Eye (tissue), 1 donor: ENCODE data around the gene LRRC15.

ENCODE experiments used
- DNase-seq: peaks from one replicate; pipeline ENCODE4 v3.0.0-alpha.2; 2015

Gene LRRC15

DNA sequence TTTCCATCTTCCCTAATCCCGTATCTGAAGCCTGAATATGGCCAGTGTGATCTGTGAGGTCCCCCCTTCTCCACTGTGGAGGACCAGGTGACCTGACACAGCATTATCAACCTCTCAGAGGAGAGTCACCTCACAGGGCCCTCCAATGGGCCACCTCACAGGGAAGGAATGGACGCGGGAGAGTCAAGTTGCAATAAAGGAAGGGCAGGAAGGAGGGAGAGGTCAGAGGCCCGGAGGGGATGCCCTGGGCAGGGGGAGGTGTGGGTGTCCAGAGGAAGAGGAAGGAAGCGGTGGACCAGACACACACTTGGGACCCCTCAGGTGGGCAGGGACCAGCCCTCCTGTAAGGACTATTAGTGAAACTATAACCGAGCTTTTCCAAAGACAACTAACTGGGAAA is 14.6 kb upstream of the LRRC15 start:
- no peak for DNase-seq

- DNase-seq, result no peak
Measured at GRCh38 chr3:194383276-194383940, 13.9 kb upstream of the LRRC15 start.

GRCh38 chr3:194382892-194383223 is 13.3 kb upstream of the LRRC15 start:
- no peak for DNase-seq

DNA sequence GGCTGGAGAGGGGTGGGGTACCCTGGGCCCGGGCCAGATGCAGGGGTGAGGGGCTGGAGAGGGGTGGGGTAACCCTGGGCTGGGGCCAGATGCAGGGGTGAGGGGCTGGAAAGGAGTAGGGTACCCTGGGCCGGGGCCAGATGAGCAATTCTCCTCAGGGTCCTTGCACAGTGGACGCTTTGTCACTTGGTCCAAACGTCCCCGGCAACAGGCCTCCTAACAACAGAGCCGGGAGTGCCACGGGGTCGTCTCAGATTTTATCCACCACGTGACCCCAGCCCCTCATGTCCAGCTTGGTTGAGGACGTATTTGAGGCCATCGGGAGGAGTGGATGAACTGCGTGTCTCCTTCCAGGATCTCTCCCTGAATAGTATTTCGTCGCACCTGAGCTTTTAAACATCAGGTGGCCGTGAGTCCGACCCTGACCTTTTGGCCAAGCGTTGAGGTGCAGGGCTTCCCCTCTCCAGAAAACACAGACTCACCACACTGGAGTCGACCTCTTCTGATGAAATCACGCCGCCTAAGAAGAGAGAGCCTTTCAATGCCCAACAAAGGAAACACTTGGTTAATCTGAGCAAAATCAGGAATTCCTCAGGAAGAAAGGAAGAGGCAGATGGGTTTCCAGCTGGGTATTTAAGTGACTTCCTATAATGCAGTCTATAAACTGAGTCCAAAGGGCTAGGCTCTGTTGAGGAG is 12.8 kb upstream of the LRRC15 start:
- no peak for DNase-seq

DNA sequence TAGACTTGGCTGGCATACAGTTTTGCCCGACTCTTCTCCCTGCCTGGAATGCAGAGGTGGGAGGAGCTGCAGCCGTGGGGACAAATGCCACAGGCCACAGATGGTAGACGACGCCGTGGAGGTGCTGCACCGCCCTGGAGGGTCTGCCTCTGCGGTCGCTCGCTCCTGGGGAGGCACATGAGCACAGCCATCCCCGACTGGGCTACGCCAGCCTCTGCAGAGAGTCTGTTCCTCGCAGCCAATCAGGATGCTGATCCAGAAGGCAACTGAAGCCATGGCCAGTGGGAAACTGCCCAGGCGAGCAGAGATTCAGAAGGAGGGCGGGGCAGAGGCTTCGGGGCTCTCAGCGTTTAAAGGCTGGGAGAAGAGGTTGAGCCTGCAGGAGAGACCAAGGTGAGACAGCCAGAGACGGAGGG is 11.9 kb upstream of the LRRC15 start:
- no peak for DNase-seq

GRCh38 chr3:194380326-194380725 is 10.8 kb upstream of the LRRC15 start:
- DNase-seq, result no peak

GRCh38 chr3:194379651-194380050 is 10.1 kb upstream of the LRRC15 start:
- DNase-seq, result peak; percentile 29

DNA sequence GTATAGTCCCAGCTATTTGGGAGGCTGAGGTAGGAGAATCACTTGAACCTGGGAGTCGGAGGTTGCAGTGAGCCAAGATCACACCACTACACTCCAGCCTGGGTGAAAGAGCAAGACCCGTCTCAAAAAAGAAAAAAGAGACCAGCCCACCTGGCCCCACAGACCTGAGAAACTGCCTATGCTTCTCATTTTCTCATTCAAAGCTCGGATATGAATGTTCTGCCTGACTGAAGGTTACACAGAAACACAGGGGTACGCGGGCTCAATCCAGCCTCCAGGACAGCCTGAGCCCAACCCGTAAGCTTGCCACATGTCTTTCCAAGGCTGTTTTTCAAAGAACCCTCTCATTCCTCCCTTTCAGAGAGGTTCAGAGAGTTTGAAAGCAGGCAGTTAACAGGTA is 9.7 kb upstream of the LRRC15 start:
- DNase-seq, result no peak

DNA sequence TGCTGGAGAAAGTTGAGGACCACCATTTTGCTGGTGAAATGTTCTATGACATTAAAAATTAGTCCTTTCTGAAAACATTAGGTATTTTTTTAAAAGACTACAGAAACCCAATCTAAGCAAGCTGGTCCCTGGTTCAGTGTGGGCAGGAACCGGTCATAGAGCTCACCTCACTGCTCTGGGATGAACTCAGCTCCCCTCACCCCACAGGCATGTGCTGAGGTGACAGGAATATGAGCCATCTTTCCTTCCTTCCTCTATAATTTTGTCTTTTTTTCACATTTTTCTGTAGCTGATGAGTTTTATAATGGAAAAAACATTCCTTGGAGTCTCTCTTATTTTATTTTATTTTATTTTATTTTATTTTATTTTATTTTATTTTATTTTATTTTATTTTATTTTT is 8.2 kb upstream of the LRRC15 start:
- DNase-seq, result no peak

GRCh38 chr3:194376241-194376560 is 6.7 kb upstream of the LRRC15 start:
- DNase-seq, result no peak

DNA sequence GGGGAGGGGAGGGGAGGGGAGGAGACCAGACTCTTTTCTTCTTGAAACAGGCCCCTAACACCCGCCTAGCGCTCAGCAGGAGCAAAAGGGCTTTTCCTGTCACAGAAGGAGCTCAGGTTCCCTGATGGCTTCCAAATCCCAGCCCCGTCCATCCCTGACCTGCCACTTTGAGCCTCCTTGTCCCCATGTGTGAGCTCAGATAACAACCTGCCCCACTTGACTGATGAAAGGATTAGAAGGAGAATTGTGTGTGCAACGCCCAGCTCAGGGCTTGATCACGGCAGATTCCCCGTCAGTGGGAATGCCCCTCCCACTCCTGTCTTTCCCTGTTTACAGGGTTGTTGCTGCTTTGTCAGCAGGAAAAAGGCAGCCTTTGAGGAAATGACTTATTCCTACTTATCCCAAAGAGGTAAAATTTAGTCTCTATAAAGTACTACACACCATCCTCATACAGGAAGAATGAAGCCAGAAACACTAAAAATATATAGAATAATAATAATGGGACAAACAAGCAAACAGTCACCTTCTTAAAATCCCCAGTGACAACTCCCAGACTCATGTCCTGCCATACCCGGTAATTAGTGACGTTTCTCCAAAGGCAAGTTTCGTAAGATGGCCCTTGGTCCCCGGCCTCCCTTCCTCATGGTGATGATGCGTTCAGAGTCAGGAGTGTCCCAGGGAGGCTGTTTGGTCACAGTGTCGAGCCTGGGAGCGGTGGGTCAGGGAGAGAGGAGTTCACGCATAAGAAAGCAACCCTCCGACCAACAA is 6.1 kb upstream of the LRRC15 start:
- DNase-seq, result peak; percentile 34

DNA sequence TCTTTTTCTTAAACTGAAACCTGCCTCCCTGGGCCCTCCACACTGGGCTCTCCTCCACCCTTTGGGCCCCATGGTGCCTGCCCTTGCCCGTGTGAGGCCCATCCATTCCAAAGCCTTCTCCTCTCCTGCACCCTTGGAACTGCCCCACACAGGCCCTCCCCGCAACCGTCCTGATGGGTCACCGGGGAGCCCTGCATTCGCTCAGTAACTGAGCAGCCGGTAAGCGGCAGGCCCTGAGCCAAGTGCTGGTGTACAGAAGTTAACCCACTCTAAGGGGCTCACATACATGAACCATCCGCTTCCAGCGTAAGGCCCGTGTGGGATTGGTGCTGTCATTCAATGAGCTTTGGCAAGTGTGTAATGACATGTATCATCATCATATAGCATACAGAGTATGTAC is 5.4 kb upstream of the LRRC15 start:
- no peak for DNase-seq

DNA sequence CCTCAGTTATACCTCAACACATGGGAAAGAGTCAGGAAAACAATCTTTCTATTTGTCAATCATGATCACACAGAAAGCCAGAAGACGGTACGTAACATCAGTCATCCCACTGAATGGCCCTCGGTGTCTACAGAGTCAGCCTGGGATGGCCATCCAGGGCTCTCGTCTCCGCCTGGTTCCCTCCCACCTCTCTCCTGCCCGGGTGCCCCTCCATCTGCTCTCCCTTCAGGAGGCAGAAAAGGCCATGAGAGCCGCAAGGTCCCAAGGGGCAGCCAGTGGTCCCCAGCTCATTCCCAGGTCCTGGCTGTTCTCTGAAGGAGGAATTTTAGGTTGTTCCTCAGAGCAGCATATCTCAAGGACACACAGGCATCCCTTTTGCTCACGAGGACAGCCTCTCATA is 4.4 kb upstream of the LRRC15 start:
- DNase-seq, result no peak

DNA sequence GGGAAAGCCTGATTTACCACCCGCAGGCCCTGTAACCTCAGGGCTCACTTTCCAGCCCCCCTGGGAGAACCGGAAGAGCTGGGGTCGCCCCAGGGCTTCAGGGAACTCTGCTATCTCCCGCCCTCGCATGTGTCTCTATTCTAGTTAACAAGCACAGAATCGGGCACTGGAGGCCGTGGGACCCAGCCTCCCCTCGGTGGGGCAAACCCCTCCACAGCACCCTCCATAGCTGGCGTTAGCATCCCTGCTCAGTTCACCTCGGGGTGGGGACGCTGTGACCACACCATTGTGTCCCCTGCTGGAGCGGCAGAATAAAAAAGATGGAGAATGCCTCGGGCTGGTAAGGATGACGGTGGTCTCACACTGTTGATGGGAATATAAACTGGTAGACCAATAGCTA is 3.5 kb upstream of the LRRC15 start:
- DNase-seq, result no peak

GRCh38 chr3:194370753-194371152 is 1.2 kb upstream of the LRRC15 start:
- DNase-seq, result no peak

DNA sequence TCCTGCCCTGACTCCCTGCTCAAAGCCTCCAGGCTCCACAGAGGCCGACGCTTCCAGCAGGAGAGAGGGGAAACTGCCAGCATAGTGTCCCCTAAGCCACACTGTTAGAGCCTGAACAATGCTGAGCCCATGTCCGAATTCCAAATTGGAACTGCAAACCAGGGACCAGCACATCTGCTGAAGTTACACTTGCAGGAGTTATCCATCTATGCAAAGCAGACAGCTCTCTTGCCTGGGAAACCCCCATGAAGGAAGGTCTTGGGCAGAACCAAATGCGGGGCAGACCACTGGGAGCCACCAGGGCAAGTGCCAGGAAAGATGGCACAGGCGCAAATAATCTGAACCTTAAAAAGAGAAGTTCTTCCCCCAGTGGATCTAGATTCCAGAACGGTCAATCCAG is 625 bp downstream of the LRRC15 start:
- no peak for DNase-seq

GRCh38 chr3:194367992-194368841 is 1.3 kb downstream of the LRRC15 start:
- DNase-seq, result peak; percentile 50

- no peak for DNase-seq
Measured at GRCh38 chr3:194365978-194366490, 3.5 kb downstream of the LRRC15 start.

DNA sequence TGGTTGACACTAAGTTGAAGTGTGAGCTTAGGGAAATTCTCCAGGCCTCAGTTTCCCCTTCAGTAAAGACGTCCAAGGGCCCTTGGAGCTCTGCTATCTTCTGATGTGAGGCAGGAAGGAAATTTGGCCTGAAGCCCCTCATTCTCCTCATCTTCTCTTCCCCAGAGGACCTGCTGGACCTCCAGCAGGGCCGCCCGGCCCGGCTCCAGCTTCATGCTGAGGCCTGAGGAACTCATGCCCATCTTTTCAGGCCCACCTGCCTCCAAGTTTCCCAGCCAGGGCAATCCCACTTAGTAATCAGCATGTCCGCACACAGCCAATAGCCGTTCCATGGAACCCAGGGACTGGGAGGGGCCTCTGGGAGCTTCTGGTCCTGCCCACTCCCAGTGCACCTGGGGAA is 4.0 kb downstream of the LRRC15 start:
- no peak for DNase-seq

GRCh38 chr3:194364652-194365434 is 4.7 kb downstream of the LRRC15 start:
- DNase-seq, result peak; percentile 63

- DNase-seq, result no peak
Measured at GRCh38 chr3:194364314-194364651, 5.3 kb downstream of the LRRC15 start.

GRCh38 chr3:194360568-194360967 is 9.0 kb downstream of the LRRC15 start:
- DNase-seq, result no peak

GRCh38 chr3:194357681-194358080 is 11.9 kb downstream of the LRRC15 start:
- no peak for DNase-seq
